Bronchial epithelial cell (primary cell): Measurements from ENCODE around the gene RABGAP1L. TPM values are rescaled to one million over a fixed set of nuclear protein-coding genes. Genes with fewer than 3 reads are reported as not detected.

Experiments used
- DNase-seq: peaks from one replicate; pipeline ENCODE4 v3.0.0-alpha.2; 2010; ENCODE audit warnings: low read depth
- FAIRE-seq: peaks from 2 replicates; lab custom pipeline; 2011; peaks lifted over from hg19 to GRCh38; lab: Jason Lieb, UNC
- H3K27me3 ChIP-seq: 2 replicates; pipeline ENCODE4 v1.5.1; 2011; ENCODE audit warnings: low read length; ENCODE audit not compliant: control insufficient read depth, insufficient read depth
- H3K36me3 ChIP-seq: 2 replicates; pipeline ENCODE4 v1.5.1; 2011; ENCODE audit warnings: low read length; ENCODE audit not compliant: control insufficient read depth, insufficient read depth
- H3K4me3 ChIP-seq: 2 replicates; pipeline ENCODE4 v1.5.1; 2011; ENCODE audit warnings: mild to moderate bottlenecking, low read depth, low read length, control low read depth
- CTCF ChIP-seq: IDR thresholded peaks from 2 replicates; pipeline ENCODE4 v1.5.1; 2011; ENCODE audit warnings: mild to moderate bottlenecking, moderate library complexity, low read length, control low read depth, inconsistent platforms; ENCODE audit not compliant: insufficient read depth, severe bottlenecking
- total RNA-seq: library from RNA; depleted of rRNA; stranded (reverse); fragments of >200 nt; gene quantifications from 2 replicates; pipeline ENCODE4 v1.2.1, GENCODE V29; 2014

Gene RABGAP1L
- total RNA-seq, 1 donor from 2014 or later: 37.4 TPM

- no peaks in the 10 kb centered on the region for H3K36me3 ChIP-seq
- no peak for DNase-seq
- no peak for FAIRE-seq
- no peak for TF ChIP-seq CTCF
- H3K4me3 ChIP-seq: no peak overlapping the region
- no peaks in the 10 kb centered on the region for H3K27me3 ChIP-seq
Measured at GRCh38 chr1:174766727-174767126, 607.4 kb downstream of the RABGAP1L start.

- no peak for TF ChIP-seq CTCF
- FAIRE-seq (no peak), DNase-seq (no peak)
- no peak overlapping the region for H3K4me3 ChIP-seq
- no peaks in the 10 kb centered on the region for H3K36me3 ChIP-seq
- H3K27me3 ChIP-seq: no peaks in the 10 kb centered on the region
Measured at GRCh38 chr1:174768516-174768915, 609.2 kb downstream of the RABGAP1L start.

GRCh38 chr1:174768949-174769348 is 609.6 kb downstream of the RABGAP1L start:
- Histone ChIP-seq H3K27me3 (no peaks in the 10 kb centered on the region), H3K36me3 (no peaks in the 10 kb centered on the region), H3K4me3 (no peak overlapping the region)
- DNase-seq (peak; percentile 7), FAIRE-seq (no peak)
- no peak for TF ChIP-seq CTCF

- DNase-seq: peak; percentile 44
- no peak overlapping the region for H3K4me3 ChIP-seq
- FAIRE-seq: no peak
- no peaks in the 10 kb centered on the region for H3K27me3 ChIP-seq
- TF ChIP-seq CTCF: peak; percentile 60
- no peaks in the 10 kb centered on the region for H3K36me3 ChIP-seq
Measured at GRCh38 chr1:174769961-174770549, 610.7 kb downstream of the RABGAP1L start.

- Histone ChIP-seq H3K4me3 (no peak overlapping the region), H3K36me3 (no peaks in the 10 kb centered on the region), H3K27me3 (no peaks in the 10 kb centered on the region)
- FAIRE-seq (no peak), DNase-seq (no peak)
- no peak for TF ChIP-seq CTCF
Measured at GRCh38 chr1:174775621-174776020, 616.3 kb downstream of the RABGAP1L start.

- DNase-seq (no peak), FAIRE-seq (no peak)
- Histone ChIP-seq H3K27me3 (no peaks in the 10 kb centered on the region), H3K36me3 (no peaks in the 10 kb centered on the region), H3K4me3 (no peak overlapping the region)
- TF ChIP-seq CTCF: no peak
Measured at GRCh38 chr1:174777262-174777661, 617.9 kb downstream of the RABGAP1L start.
